ENCODE measurements around the gene MED14.

Gene MED14

GRCh38 chrX:40729598-40730584 is 5.5 kb downstream of the MED14 start:
- DNase-seq (ENCODE audit: low spot score): peak; percentile 23

GRCh38 chrX:40727581-40728252 is 7.6 kb downstream of the MED14 start:
- no peak for DNase-seq (ENCODE audit: low spot score)

- DNase-seq (ENCODE audit: low spot score): no peak
These were observed 8.2 kb downstream of the MED14 start for GRCh38 chrX:40727093-40727492.

DNA sequence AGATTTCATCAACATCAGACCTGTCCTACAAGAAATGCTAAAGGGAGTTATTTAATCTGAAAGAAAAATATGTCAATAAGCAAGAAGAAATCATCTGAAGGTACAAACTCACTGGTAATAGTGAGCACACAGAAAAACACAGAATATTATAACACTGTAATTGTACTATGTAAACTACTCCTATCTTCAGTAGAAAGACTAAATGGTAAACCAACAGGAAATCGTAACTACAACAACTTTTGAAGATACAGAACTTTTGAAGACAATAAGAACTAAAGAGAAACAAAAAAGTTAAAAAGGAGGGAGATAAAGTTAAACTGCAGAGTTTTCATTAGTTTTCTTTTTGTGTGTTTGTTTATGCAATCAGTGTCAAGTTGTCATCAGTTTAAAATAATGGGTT is 12.4 kb downstream of the MED14 start:
- DNase-seq (ENCODE audit: low spot score): no peak

DNA sequence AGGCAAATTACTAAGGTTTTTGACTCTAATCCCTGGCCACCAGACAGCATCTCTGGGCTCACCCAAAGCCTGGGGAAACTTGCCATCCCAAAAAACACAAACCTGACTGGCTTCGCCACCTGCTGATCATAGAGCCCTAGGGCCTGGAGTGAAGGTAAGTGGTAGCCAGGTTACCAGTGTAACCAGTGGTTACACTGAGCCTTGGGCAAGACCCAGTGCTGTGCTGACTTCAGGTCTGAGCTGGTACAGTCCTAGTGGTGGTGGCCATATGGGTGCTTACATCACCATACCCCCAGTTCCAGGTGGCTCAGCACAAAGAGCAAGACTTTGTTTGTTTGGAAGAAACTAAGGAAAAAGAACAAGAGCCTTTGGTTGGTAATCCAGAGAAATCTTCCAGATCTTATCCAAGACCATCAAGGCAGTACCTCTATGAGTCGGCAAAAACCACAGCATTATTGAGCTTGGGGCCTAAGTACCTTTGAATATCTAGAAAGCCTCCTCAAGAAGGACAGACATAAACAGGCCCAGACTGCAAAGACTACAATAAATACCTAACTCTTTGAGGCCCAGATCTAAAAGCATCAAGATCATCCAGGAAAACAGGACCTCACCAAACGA is 13.7 kb downstream of the MED14 start:
- DNase-seq (ENCODE audit: low spot score): no peak

DNA sequence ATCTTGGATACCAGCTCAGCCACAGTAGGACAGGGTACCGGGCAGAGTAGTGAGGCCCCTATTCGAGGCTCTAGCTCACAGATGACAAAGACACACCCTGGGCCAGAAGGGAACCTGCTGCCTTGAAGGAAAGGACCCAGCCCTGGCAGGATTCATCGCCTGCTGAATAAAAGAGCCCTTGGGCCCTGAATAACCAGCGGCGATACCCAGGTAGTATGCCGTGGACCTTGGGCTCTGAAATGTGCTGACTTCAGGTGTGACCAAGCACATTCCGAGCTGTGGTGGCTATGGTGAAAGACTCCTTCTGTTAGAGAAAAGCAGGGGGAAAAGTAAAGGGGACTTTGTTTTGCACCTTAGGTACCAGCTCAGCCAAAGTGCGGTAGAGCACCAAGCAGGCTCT is 14.6 kb downstream of the MED14 start:
- DNase-seq (ENCODE audit: low spot score): no peak

DNA sequence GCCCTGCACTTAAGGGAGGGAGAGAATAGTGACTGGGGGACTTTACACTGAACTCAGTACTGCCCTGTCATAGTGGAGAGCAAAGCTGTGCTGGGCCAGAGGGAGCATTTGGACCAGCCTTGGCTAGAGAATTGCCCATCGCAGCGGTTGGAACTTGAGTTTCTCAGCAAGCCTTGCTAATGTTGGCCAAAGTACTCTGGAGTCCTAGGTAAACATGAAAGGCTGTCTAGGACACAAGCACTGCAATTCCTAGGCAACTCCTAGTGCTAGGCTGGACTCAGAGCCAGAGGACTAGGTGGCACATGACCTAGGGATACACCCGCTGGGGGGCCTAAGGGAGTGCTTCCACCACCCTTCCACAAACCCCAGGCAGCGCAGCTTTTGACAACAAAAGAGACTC is 15.0 kb downstream of the MED14 start:
- no peak for DNase-seq (ENCODE audit: low spot score)

- no peak for DNase-seq (ENCODE audit: low spot score)
These were observed 15.6 kb downstream of the MED14 start for GRCh38 chrX:40719731-40720130.

- no peak for DNase-seq (ENCODE audit: low spot score)
These were observed 16.1 kb downstream of the MED14 start for GRCh38 chrX:40719218-40719617.

- no peak for DNase-seq (ENCODE audit: low spot score)
These were observed 25.9 kb downstream of the MED14 start for GRCh38 chrX:40709395-40709794.

- DNase-seq (ENCODE audit: low spot score): no peak
These were observed 29.6 kb downstream of the MED14 start for GRCh38 chrX:40705658-40706312.

- no peak for DNase-seq (ENCODE audit: low spot score)
These were observed 34.6 kb downstream of the MED14 start for GRCh38 chrX:40700640-40701342.

DNA sequence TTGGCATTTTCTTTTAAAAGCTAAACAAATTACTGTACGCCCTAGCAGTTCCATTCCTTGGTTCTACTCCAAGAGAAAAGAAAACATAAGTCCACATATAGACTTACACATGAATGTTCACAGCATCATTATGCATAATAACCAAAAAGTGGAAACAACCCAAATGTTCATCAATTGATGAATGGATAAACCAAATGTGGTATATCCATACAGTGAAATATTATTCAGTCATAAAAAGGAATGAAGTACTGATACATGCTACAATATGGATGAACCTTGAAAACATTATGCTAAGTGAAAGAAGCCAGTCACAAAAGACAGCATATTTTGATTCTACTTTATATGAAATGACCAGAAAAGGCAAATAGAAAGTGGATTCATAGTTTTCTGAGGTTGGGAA is 36.5 kb downstream of the MED14 start:
- no peak for DNase-seq (ENCODE audit: low spot score)

DNA sequence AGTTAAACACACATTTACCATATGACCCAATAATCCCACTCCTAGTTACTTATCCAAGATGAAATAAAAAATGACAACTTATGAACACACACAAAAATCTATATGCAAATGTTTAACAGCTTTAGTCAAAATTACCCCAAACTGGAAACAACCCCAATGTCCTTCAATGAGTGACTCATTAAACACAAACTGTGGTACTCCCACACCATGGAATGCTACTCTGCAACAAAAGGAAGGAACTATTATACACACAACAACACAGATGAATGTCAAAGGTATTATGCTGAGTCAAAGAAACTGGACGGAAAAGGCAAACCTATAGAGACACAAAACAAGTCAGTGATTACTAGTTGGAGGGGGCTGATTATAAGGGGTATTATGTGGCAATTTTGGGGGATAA is 40.5 kb downstream of the MED14 start:
- no peak for DNase-seq (ENCODE audit: low spot score)

GRCh38 chrX:40688929-40689328 is 46.4 kb downstream of the MED14 start:
- DNase-seq (ENCODE audit: low spot score): no peak

- DNase-seq (ENCODE audit: low spot score): no peak
These were observed 48.2 kb downstream of the MED14 start for GRCh38 chrX:40687169-40687568.

GRCh38 chrX:40685362-40685918 is 49.9 kb downstream of the MED14 start:
- DNase-seq (ENCODE audit: low spot score): no peak

- DNase-seq (ENCODE audit: low spot score): no peak
These were observed 51.2 kb downstream of the MED14 start for GRCh38 chrX:40684092-40684491.

DNA sequence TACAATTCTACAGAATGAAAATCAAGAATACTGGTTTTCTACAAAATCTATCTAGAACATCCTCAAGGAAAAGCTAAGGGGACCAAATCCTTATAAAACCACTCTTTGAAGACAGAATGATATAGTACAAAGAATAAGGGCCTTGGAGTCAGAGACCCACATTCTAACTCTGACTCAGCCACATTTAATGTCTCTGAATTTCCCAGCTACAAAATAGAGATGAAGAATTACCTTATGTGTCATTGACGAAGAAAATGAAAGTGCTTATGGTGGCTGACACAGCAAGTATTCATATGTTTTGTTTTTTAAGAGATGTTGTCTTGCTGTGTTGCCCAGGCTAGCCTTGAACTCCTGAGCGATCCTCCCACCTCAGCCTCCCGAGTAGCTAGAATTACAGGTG is 52.1 kb downstream of the MED14 start:
- no peak for DNase-seq (ENCODE audit: low spot score)

DNA sequence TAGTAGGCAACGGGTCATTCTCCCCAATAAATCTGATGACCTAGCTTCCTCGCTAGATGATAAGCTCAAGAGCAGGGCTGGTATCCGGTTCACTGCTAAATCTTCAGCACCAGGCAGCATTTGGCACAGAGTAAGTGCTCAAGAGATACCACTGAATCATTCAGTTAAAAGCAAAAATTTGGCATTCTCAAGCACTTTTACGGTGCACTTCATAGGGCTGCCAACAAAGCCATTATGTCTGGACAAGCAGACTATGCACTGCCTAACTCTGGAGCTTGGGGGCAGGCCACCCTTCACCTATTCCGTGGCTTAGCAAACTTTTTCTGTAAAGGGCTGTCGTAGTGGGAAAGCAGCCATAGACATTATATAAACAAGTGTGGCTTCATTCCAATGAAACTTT is 64.2 kb downstream of the MED14 start:
- DNase-seq (ENCODE audit: low spot score): no peak

DNA sequence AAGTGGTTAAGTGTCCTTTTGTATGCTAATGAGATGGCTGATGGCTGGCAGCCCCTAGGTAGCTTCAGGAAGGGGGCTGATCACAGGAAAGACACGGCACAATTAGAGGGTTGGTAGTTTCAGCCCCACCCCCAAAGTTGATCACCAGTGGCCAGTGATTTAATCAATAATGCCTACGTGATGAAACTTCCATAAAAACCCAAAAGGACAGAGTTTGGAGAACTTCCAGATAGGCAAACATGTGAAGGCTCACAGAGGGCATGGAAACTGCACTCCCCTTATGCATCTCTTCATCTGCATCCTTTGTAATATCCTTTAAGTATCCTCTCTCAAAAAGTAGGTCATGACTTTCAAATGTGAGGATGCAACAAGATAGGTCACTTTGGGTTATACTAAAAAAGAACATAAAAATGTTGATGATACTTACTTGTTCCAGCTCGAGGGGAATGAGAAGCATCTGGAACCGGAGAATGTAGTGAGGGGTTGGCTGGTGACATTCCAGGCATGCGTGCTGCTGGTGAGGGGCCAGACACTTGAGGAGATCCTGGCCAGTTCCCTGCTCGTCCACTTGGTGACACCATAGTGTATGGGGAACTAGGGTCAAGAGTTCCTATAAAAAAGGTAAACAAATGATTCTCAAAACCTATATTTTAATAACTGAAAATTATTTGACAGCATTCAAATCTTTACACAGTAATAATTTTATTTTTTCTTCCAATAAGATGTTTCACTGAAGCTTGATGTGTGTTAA is 71.3 kb downstream of the MED14 start:
- no peak for DNase-seq (ENCODE audit: low spot score)

Measured in SW480 (cell line).